Vagina (tissue), 2 donors: ENCODE data around the gene MAST4. TPM values are rescaled to one million over a fixed set of nuclear protein-coding genes. Genes with fewer than 3 reads are reported as not detected.

ENCODE experiments used
- DNase-seq, 2 donors: peaks; one replicate each; pipeline ENCODE4 v3.0.0-alpha.2; 2017; ENCODE audit errors: extremely low spot score in 2 of 2
- H3K27ac ChIP-seq: fragments of 200-600 bp; sonication (generic); one replicate; pipeline ENCODE4 v1.5.1; 2019
- H3K27me3 ChIP-seq: fragments of 200-600 bp; sonication (generic); one replicate; pipeline ENCODE4 v1.5.1; 2019
- H3K36me3 ChIP-seq, 2 donors: fragments of 200-600 bp; sonication (generic); one replicate each; pipeline ENCODE4 v1.5.1; 2017 to 2019
- H3K4me1 ChIP-seq: fragments of 200-600 bp; sonication (generic); one replicate; pipeline ENCODE4 v1.5.1; 2019
- H3K4me3 ChIP-seq, 2 donors: fragments of 200-600 bp; sonication (generic); 1 replicate in 1 of 2; 2 replicates in 1 of 2; pipeline ENCODE4 v1.5.1; 2016 to 2019
- H3K9me3 ChIP-seq: fragments of 200-600 bp; sonication (generic); one replicate; pipeline ENCODE4 v1.5.1; 2019
- CTCF ChIP-seq, 3 experiments: fragments of 450-650 bp in 2 of 3; fragments of 200-600 bp in 1 of 3; sonication (generic) in 1 of 3; IDR thresholded peaks; one replicate each; pipeline ENCODE4 v1.5.1; 2017 to 2019; ENCODE audit warnings: antibody characterized with exemption in 3 of 3, mild to moderate bottlenecking in 2 of 3, moderate library complexity in 2 of 3
- POLR2A ChIP-seq, 2 donors: fragments of 450-650 bp; IDR thresholded peaks; one replicate each; pipeline ENCODE4 v1.6.1; 2017; ENCODE audit warnings: antibody characterized with exemption in 2 of 2, mild to moderate bottlenecking in 2 of 2, moderate library complexity in 2 of 2
- POLR2AphosphoS5 ChIP-seq, 2 donors: sonication (generic); formaldehyde crosslinking; IDR thresholded peaks; one replicate each; pipeline ENCODE4 v1.9.0; 2017; ENCODE audit warnings: antibody characterized with exemption in 2 of 2, mild to moderate bottlenecking in 2 of 2, low read depth in 1 of 2; ENCODE audit not compliant: insufficient read depth in 1 of 2
- intact Hi-C: fragments of 100-400 bp; cut with DNase I; formaldehyde crosslinking; loops from one replicate; pipeline ENCODE4 v1.15.1; 2023
- total RNA-seq: library from RNA; depleted of rRNA; stranded (reverse); fragments of >200 nt; gene quantifications from one replicate; pipeline ENCODE4 v1.2.3, GENCODE V29; 2016

The MAST4 gene
- total RNA-seq, 1 donor from 2014 or later: 85.9 TPM

DNA sequence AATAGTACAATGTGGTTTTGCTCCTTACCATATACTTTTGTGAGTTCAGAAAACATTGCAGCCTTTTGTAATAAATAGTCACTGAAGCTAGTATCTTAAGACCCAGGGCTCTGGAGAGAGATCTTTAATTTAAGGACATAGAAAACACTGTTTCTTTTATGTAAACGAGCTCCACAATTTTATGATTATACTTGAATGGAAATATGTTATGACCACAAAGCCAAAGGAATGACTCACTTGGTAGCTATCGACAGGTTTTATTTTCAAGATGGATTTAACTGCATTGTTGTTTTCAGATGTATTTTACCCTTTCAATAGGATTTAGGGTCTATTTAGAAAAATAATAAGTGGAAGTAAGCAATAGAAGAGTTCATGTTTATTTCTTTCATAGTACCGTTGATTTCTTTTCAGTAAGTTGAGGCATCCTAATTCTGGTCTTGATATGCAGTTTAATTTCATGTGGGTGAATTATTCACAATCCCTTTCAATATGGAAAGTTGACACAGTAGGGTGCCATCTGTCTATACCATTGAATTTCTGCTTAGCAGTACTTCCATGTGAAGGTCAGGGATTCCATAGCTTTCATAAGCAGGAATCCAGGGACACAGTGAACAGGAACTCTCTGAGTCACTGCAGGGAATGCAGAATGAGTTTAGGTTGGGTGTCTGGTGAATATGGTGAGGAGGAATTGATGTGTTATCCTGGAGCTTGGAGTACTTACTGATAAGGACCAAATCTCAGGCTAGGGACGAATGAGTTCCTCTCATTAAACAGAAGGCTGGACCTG lies 442.8 kb downstream of the MAST4 start:
- intact Hi-C loops: loop anchor here (10.0 kb wide), 1 partner anchor 56 kb away; no protein-coding TSS in a partner anchor
- no peak for DNase-seq
- TF ChIP-seq POLR2AphosphoS5 (IDR thresholded peaks at IDR 0.05; ENCODE audit: insufficient read depth in 1 of 2, low read depth in 1 of 2) (no peak), POLR2A (IDR thresholded peaks at IDR 0.05) (no peak), CTCF (IDR thresholded peaks at IDR 0.05) (no peak)
- H3K4me1 ChIP-seq: peaks cover 5% of the 10 kb centered on the region
- no peaks in the 10 kb centered on the region for H3K36me3 ChIP-seq
- no peak overlapping the region for H3K4me3 ChIP-seq
- no peaks in the 10 kb centered on the region for H3K27me3 ChIP-seq
- no peak overlapping the region for H3K27ac ChIP-seq
- H3K9me3 ChIP-seq: no peaks in the 10 kb centered on the region

DNA sequence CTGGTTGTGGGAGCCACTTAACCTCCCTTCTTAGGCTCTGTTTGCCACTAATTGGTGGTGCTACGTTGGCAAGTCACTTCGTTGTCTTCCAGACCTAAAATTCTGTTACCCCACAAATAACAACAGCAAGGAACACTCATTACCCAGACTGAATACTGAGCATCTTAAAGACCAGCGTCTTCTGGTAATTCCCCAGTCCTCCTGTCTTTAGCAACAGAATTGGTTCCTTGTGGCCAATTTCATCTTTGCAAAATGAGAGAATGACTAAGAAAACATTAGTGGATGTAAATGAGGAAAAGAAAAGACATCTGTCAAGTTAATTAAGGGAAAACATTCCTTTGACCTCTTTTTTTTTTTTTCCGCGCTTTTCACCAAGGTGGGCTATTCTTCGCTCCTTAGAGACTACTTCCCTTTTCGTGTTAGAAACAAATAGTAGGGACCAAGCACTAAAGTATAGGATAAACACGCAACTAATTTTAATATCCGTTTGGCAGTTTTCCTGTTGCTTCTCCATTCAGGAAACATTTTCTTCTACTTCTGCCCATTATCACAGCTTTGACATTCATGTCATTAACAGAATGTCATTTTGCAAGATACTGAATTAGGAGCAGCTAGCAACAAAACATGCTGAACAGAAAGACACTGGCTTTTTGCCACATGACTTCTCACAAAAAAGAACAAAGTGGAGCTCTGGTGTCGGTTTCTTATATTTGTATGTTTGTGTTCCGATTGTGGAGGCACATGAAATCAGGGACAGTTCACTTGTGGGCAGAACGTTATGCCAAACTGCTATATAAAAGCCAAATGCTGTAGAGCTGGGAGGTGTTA lies 446.2 kb downstream of the MAST4 start:
- H3K36me3 ChIP-seq: no peaks in the 10 kb centered on the region
- H3K4me1 ChIP-seq: peaks cover 12% of the 10 kb centered on the region
- intact Hi-C loops: no loop called here
- no peak overlapping the region for H3K27ac ChIP-seq
- TF ChIP-seq POLR2AphosphoS5 (IDR thresholded peaks at IDR 0.05; ENCODE audit: insufficient read depth in 1 of 2, low read depth in 1 of 2) (no peak), POLR2A (IDR thresholded peaks at IDR 0.05) (no peak), CTCF (IDR thresholded peaks at IDR 0.05) (no peak)
- H3K27me3 ChIP-seq: no peaks in the 10 kb centered on the region
- no peak overlapping the region for H3K4me3 ChIP-seq
- no peaks in the 10 kb centered on the region for H3K9me3 ChIP-seq
- DNase-seq: no peak

- intact Hi-C loops: no loop called here
- Histone ChIP-seq H3K4me1 (peaks cover 18% of the 10 kb centered on the region), H3K9me3 (no peaks in the 10 kb centered on the region), H3K4me3 (no peak overlapping the region), H3K27ac (no peak overlapping the region), H3K36me3 (no peaks in the 10 kb centered on the region), H3K27me3 (no peaks in the 10 kb centered on the region)
- DNase-seq: no peak
- no peak for TF ChIP-seq POLR2AphosphoS5 (IDR thresholded peaks at IDR 0.05; ENCODE audit: insufficient read depth in 1 of 2, low read depth in 1 of 2)
- TF ChIP-seq CTCF (IDR thresholded peaks at IDR 0.05): no peak
- TF ChIP-seq POLR2A (IDR thresholded peaks at IDR 0.05): no peak
Measured at GRCh38 chr5:67043796-67044511, 447.8 kb downstream of the MAST4 start.

DNA sequence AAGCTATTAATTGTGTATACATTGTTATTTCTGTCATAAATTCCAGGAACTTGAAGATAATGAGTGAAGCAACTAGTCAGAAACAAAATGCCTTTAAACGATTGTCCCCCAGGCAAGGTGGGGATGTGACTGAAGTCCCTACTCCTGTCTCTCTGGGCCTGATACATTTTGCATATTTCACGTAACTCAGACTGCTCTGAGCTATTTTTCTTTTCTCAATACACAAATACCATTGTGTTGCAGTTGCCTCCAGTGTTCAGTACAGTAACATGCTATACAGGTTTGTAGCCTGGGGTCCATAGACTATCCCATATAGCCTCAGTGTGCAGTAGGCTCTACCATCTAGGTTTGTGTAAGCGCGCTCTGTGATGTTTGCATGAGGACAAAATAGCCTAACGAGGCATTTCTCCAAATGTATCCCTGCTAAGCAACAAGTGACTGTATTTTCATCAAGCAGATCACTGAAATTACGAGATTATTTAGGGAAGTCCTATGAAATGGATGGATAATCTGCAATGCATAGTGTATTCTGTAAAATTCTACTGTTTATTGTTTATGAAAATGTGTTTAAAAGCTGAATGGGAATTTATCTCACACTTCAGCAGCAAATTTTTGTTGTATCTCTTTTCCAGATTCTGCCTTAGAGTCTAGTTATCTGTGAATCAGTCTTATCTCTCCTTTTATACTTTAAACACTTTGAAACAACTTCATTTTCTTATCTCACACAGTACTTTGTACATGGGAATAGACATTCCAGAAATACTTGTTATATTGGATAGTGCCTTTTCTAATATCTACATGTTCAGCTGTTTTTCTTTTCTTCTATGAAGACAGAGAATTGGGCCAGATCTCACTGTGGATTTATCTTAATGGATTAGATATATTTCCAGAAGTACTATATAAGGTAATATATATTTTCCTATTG lies 449.9 kb downstream of the MAST4 start:
- no peaks in the 10 kb centered on the region for H3K9me3 ChIP-seq
- no peak overlapping the region for H3K27ac ChIP-seq
- TF ChIP-seq CTCF (IDR thresholded peaks at IDR 0.05) (no peak), POLR2AphosphoS5 (IDR thresholded peaks at IDR 0.05; ENCODE audit: insufficient read depth in 1 of 2, low read depth in 1 of 2) (no peak), POLR2A (IDR thresholded peaks at IDR 0.05) (no peak)
- no peak overlapping the region for H3K4me3 ChIP-seq
- no peaks in the 10 kb centered on the region for H3K36me3 ChIP-seq
- H3K4me1 ChIP-seq: peaks cover 33% of the 10 kb centered on the region
- H3K27me3 ChIP-seq: no peaks in the 10 kb centered on the region
- no peak for DNase-seq
- intact Hi-C loops: no loop called here
